ENCODE results near the gene KRT86. TPM values are rescaled to one million over a fixed set of nuclear protein-coding genes. Genes with fewer than 3 reads are reported as not detected.
"Not testable (repeated sequence)": the region's sequence is repeated elsewhere in the genome, so short reads cannot be mapped to it uniquely, and the experiment has no call there.

The KRT86 gene
- total RNA-seq, 3 donors from 2014 or later (not counting 1 experiment from before 2014, with no cell fraction given): 2.0 to 3.6 (median 2.7) TPM

DNA sequence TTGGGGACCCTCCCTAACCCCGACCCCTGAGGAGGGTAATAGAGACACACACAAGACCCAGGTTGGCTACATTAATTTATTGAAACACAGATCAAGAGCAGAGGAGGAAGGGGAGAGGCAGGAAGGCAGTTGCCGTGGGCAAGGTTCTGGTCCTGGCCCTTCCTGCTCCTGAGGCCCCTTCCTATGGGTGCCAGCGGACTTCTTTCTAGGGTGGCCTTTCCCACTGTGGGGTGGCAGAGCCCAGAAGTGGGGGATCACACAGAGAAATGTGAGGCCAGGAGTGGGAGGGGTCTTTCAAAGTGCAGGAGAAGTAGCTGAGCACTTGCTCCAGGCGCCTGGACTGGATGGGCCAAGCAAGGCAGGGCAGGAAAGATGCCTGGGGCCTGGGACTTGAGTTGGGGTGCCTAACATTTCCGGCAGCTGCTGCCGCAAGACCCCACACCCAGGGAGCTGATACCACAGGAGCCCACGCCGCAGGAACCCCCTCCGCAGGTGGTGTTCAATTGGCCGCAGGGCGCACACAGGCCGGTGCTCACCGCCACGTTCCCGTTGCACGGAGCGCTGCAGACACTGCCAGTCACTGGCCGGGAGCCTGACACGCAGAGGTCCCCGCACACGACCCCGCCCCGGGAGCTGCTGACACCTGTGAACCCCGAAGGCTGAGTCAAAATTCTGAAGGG, 11.5 kb downstream of the KRT86 start:
- Histone ChIP-seq H3K27ac (ENCODE audit: low read length) (no peak overlapping the region), H3K27me3 (ENCODE audit: control insufficient read depth, insufficient read depth, low read length) (no peaks in the 10 kb centered on the region), H3K4me1 (ENCODE audit: control insufficient read depth, insufficient read depth, low read length) (peaks cover 20% of the 10 kb centered on the region), H3K9me3 (ENCODE audit: control insufficient read depth, insufficient read depth, low read length) (no peaks in the 10 kb centered on the region), H3K36me3 (ENCODE audit: control insufficient read depth, insufficient read depth, low read length) (no peaks in the 10 kb centered on the region), H3K4me3 (ENCODE audit: low read length) (no peak overlapping the region)
- TF ChIP-seq, protein P1, sequence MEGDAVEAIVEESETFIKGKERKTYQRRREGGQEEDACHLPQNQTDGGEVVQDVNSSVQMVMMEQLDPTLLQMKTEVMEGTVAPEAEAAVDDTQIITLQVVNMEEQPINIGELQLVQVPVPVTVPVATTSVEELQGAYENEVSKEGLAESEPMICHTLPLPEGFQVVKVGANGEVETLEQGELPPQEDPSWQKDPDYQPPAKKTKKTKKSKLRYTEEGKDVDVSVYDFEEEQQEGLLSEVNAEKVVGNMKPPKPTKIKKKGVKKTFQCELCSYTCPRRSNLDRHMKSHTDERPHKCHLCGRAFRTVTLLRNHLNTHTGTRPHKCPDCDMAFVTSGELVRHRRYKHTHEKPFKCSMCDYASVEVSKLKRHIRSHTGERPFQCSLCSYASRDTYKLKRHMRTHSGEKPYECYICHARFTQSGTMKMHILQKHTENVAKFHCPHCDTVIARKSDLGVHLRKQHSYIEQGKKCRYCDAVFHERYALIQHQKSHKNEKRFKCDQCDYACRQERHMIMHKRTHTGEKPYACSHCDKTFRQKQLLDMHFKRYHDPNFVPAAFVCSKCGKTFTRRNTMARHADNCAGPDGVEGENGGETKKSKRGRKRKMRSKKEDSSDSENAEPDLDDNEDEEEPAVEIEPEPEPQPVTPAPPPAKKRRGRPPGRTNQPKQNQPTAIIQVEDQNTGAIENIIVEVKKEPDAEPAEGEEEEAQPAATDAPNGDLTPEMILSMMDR (IDR thresholded peaks at IDR 0.05): no peak
- Mint-ChIP-seq H3K36me3 (no peaks in the 10 kb centered on the region), H3K27ac (no peak overlapping the region), H3K4me1 (peaks cover 24 to 25% of the 10 kb centered on the region in 2 donors), H3K9me3 (no peaks in the 10 kb centered on the region), H3K4me3 (no peak overlapping the region), H3K27me3 (ENCODE audit: low read depth in 2 of 2) (peaks cover 0 to 3% of the 10 kb centered on the region in 2 donors)
- DNase-seq (no peak), ATAC-seq (no peak)
- intact Hi-C loops (cut with micrococcal nuclease): no loop called here
- WGBS (ENCODE audit: insufficient coverage): 91% methylated on average over 24 of the region's 24 CpGs

GRCh38 chr12:52286857-52287785, 12.7 kb downstream of the KRT86 start:
- WGBS (ENCODE audit: insufficient coverage): 93% methylated on average over 13 of the region's 21 CpGs

GRCh38 chr12:52287816-52288805, 13.7 kb downstream of the KRT86 start:
- H3K27me3 Mint-ChIP-seq (ENCODE audit: low read depth in 2 of 2); H3K36me3 Mint-ChIP-seq; H3K9me3 ChIP-seq (ENCODE audit: control insufficient read depth, insufficient read depth, low read length); H3K36me3 ChIP-seq (ENCODE audit: control insufficient read depth, insufficient read depth, low read length); intact Hi-C loops (cut with micrococcal nuclease); H3K27me3 ChIP-seq (ENCODE audit: control insufficient read depth, insufficient read depth, low read length); H3K27ac ChIP-seq (ENCODE audit: low read length); H3K4me3 ChIP-seq (ENCODE audit: low read length); H3K9me3 Mint-ChIP-seq: not testable (repeated sequence)
- peak overlapping the region; percentile 68 to 80 for H3K27ac Mint-ChIP-seq
- DNase-seq: peak in 1 of 2 donors; percentile 36
- peaks cover 25 to 26% of the 10 kb centered on the region in 2 donors for H3K4me1 Mint-ChIP-seq
- WGBS (ENCODE audit: insufficient coverage): 67% methylated on average over 12 of the region's 17 CpGs
- H3K4me1 ChIP-seq (ENCODE audit: control insufficient read depth, insufficient read depth, low read length): peaks cover 20% of the 10 kb centered on the region
- H3K4me3 Mint-ChIP-seq: peak overlapping the region; percentile 78
- peak; percentile 92 to 99 (median 97) for ATAC-seq

More at GRCh38 chr12:52286857-52287785, 12.7 kb downstream of the KRT86 start:
- H3K27me3 ChIP-seq (ENCODE audit: control insufficient read depth, insufficient read depth, low read length); H3K9me3 Mint-ChIP-seq; H3K4me3 ChIP-seq (ENCODE audit: low read length); H3K9me3 ChIP-seq (ENCODE audit: control insufficient read depth, insufficient read depth, low read length); ATAC-seq; H3K27ac ChIP-seq (ENCODE audit: low read length); H3K36me3 Mint-ChIP-seq; DNase-seq; H3K27me3 Mint-ChIP-seq (ENCODE audit: low read depth in 2 of 2); H3K36me3 ChIP-seq (ENCODE audit: control insufficient read depth, insufficient read depth, low read length); intact Hi-C loops (cut with micrococcal nuclease): not testable (repeated sequence)
- H3K4me3 Mint-ChIP-seq: peak overlapping the region; percentile 78
- peaks cover 24 to 25% of the 10 kb centered on the region in 2 donors for H3K4me1 Mint-ChIP-seq
- peaks cover 20% of the 10 kb centered on the region for H3K4me1 ChIP-seq (ENCODE audit: control insufficient read depth, insufficient read depth, low read length)
- peak overlapping the region; percentile 68 to 80 for H3K27ac Mint-ChIP-seq

DNA sequence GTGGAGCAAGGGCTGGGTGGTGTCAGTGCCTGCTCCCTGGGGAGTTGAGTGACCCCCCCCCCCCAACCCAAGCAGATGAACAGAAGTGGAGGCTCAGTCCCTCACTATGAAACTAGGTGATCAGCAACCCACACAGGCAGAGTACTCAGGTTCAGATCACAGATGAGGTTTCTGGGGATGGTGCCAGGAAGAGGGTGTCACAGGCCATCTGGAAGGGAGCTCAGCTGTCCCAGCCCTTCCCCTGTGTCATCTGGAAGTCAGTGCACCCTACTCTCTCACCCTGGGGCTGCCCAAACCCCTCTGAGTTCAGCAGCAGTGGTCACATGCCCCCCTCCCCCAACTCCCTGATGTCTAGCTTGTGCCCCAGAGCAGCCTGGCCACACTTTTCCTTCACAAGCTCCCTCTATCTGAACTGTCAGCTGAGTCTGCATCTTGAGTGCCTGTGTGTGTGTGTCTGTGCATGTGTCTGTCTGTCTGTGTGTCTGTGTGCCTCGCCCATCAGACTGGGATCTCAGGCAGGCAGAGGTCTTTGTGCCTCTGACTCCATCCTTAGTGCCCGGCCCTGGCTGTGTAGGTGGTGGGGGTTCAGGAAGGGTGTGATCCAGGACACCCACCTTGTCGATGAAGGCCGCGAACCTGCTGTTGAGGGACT, 16.2 kb downstream of the KRT86 start:
- H3K4me3 Mint-ChIP-seq; H3K36me3 Mint-ChIP-seq; DNase-seq; H3K9me3 ChIP-seq (ENCODE audit: control insufficient read depth, insufficient read depth, low read length); H3K27me3 ChIP-seq (ENCODE audit: control insufficient read depth, insufficient read depth, low read length); H3K9me3 Mint-ChIP-seq; H3K27ac Mint-ChIP-seq; intact Hi-C loops (cut with micrococcal nuclease); H3K4me3 ChIP-seq (ENCODE audit: low read length); ATAC-seq; H3K36me3 ChIP-seq (ENCODE audit: control insufficient read depth, insufficient read depth, low read length); H3K27me3 Mint-ChIP-seq (ENCODE audit: low read depth in 2 of 2); H3K27ac ChIP-seq (ENCODE audit: low read length): not testable (repeated sequence)
- peaks cover 45 to 51% of the 10 kb centered on the region in 2 donors for H3K4me1 Mint-ChIP-seq
- WGBS (ENCODE audit: insufficient coverage): no CpG with 5 or more reads among the region's 5 CpGs
- peaks cover 25% of the 10 kb centered on the region for H3K4me1 ChIP-seq (ENCODE audit: control insufficient read depth, insufficient read depth, low read length)
